ENCODE measurements around the gene BAX.

The BAX gene

DNA sequence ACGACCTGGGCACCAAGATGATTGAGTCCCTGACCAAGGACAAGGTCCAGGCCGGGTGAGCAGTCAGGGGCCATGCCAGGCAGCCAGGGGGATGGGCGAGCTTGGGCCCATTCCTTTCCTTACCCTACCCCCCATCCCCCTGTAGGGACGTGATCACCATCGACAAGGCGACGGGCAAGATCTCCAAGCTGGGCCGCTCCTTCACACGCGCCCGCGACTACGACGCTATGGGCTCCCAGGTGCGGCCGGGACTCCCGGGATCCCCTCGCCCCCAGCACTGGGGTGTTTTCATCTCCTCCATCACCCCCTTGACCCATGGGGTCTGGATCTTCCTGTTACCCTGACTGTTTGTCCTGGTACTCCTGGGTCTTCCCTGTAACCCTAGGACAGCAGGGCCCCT lies 55.2 kb downstream of the BAX start:
- TF ChIP-seq MYC (IDR thresholded peaks at IDR 0.05; ENCODE audit: low read depth, low read length) (no peak), POLR2A (IDR thresholded peaks at IDR 0.05; ENCODE audit: extremely low read depth, insufficient read length) (no peak)
- TF ChIP-seq, protein P1, sequence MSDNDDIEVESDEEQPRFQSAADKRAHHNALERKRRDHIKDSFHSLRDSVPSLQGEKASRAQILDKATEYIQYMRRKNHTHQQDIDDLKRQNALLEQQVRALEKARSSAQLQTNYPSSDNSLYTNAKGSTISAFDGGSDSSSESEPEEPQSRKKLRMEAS (IDR thresholded peaks at IDR 0.05; ENCODE audit: low read depth, low read length) = no peak
- TF ChIP-seq, protein P2, sequence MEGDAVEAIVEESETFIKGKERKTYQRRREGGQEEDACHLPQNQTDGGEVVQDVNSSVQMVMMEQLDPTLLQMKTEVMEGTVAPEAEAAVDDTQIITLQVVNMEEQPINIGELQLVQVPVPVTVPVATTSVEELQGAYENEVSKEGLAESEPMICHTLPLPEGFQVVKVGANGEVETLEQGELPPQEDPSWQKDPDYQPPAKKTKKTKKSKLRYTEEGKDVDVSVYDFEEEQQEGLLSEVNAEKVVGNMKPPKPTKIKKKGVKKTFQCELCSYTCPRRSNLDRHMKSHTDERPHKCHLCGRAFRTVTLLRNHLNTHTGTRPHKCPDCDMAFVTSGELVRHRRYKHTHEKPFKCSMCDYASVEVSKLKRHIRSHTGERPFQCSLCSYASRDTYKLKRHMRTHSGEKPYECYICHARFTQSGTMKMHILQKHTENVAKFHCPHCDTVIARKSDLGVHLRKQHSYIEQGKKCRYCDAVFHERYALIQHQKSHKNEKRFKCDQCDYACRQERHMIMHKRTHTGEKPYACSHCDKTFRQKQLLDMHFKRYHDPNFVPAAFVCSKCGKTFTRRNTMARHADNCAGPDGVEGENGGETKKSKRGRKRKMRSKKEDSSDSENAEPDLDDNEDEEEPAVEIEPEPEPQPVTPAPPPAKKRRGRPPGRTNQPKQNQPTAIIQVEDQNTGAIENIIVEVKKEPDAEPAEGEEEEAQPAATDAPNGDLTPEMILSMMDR (IDR thresholded peaks at IDR 0.05; ENCODE audit: low read depth, low read length) = no peak
- DNase-seq (ENCODE audit: low read depth) = no peak
- no peak overlapping the region for H3K4me3 ChIP-seq (ENCODE audit: low read depth, low read length)

DNA sequence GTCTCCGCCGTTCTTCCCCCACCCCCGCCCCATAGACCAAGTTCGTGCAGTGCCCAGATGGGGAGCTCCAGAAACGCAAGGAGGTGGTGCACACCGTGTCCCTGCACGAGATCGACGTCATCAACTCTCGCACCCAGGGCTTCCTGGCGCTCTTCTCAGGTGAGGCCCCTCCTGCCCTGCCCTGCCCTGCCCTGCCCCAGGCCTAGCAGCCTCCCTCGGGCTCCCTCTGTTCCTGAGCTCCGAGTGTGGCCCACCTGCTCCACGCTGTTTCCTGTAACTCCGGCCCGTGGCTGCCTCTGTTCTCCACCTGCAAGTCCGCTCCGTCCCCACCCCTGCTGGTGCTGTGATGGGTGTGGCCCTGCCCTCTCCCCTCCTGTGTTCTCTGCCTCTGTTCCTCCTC lies 55.8 kb downstream of the BAX start:
- TF ChIP-seq MYC (IDR thresholded peaks at IDR 0.05; ENCODE audit: low read depth, low read length) (no peak), POLR2A (IDR thresholded peaks at IDR 0.05; ENCODE audit: extremely low read depth, insufficient read length) (no peak)
- TF ChIP-seq, protein P1 (IDR thresholded peaks at IDR 0.05; ENCODE audit: low read depth, low read length) = no peak
- TF ChIP-seq, protein P2 (IDR thresholded peaks at IDR 0.05; ENCODE audit: low read depth, low read length) = no peak
- no peak for DNase-seq (ENCODE audit: low read depth)
- H3K4me3 ChIP-seq (ENCODE audit: low read depth, low read length) = no peak overlapping the region

DNA sequence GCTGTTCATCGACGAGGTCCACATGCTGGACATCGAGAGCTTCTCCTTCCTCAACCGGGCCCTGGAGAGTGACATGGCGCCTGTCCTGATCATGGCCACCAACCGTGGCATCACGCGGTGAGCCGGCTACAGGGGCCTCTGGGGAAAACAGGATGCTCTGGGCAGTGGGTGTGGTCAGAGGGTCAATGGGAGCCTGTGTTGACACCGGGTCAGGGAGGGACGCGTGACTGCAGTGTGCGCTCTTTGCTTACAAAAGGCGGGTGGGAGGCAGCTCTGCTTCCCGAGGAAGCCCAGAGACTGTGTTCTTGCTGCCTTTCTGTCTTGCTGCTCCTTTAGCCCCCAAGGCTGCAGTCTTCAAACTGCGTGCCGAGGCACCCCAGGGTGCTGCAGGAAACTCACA lies 56.5 kb downstream of the BAX start:
- DNase-seq (ENCODE audit: low read depth) = no peak
- no peak for TF ChIP-seq POLR2A (IDR thresholded peaks at IDR 0.05; ENCODE audit: extremely low read depth, insufficient read length)
- TF ChIP-seq, protein P1 (IDR thresholded peaks at IDR 0.05; ENCODE audit: low read depth, low read length) = no peak
- TF ChIP-seq MYC (IDR thresholded peaks at IDR 0.05; ENCODE audit: low read depth, low read length) = no peak
- H3K4me3 ChIP-seq (ENCODE audit: low read depth, low read length) = no peak overlapping the region
